ENCODE results near the gene DAGLB.
"Not testable (repeated sequence)": the region's sequence is repeated elsewhere in the genome, so short reads cannot be mapped to it uniquely, and the experiment has no call there.

The DAGLB gene

GRCh38 chr7:6423942-6424701 lies 23.6 kb downstream of the DAGLB start:
- no peak for DNase-seq

GRCh38 chr7:6422926-6423632 lies 24.7 kb downstream of the DAGLB start:
- DNase-seq, result no peak

GRCh38 chr7:6422095-6422494 lies 25.7 kb downstream of the DAGLB start:
- no peak for DNase-seq

- DNase-seq, result no peak
These were observed 27.1 kb downstream of the DAGLB start for GRCh38 chr7:6420680-6421079.

GRCh38 chr7:6419310-6419773 lies 28.4 kb downstream of the DAGLB start:
- no peak for DNase-seq

GRCh38 chr7:6417408-6417807 lies 30.3 kb downstream of the DAGLB start:
- DNase-seq, result no peak

- DNase-seq, result no peak
These were observed 31.1 kb downstream of the DAGLB start for GRCh38 chr7:6416516-6417145.

- DNase-seq, result no peak
These were observed 34.1 kb downstream of the DAGLB start for GRCh38 chr7:6413637-6414036.

GRCh38 chr7:6409944-6410693 lies 37.6 kb downstream of the DAGLB start:
- DNase-seq, result no peak

GRCh38 chr7:6409091-6409490 lies 38.7 kb downstream of the DAGLB start:
- DNase-seq, result no peak

- DNase-seq, result no peak
These were observed 40.3 kb downstream of the DAGLB start for GRCh38 chr7:6407434-6407833.

- DNase-seq, result no peak
These were observed 41.6 kb downstream of the DAGLB start for GRCh38 chr7:6406121-6406520.

GRCh38 chr7:6403907-6404306 lies 43.8 kb downstream of the DAGLB start:
- DNase-seq, result no peak

- no peak for DNase-seq
These were observed 45.0 kb downstream of the DAGLB start for GRCh38 chr7:6402741-6403140.

GRCh38 chr7:6402041-6402440 lies 45.7 kb downstream of the DAGLB start:
- no peak for DNase-seq

- no peak for DNase-seq
These were observed 46.2 kb downstream of the DAGLB start for GRCh38 chr7:6401536-6401935.

- not testable (repeated sequence) for DNase-seq
These were observed 47.3 kb downstream of the DAGLB start for GRCh38 chr7:6400243-6401105.

GRCh38 chr7:6399351-6399750 lies 48.4 kb downstream of the DAGLB start:
- DNase-seq, result no peak

GRCh38 chr7:6398943-6399342 lies 48.8 kb downstream of the DAGLB start:
- DNase-seq, result no peak

- not testable (repeated sequence) for DNase-seq
These were observed 49.8 kb downstream of the DAGLB start for GRCh38 chr7:6397759-6398495.

- DNase-seq, result no peak
These were observed 51.7 kb downstream of the DAGLB start for GRCh38 chr7:6395898-6396595.
